HG03135 (cell line): Measurements from ENCODE around the gene ZFX.
"Not testable (repeated sequence)": the region's sequence is repeated elsewhere in the genome, so short reads cannot be mapped to it uniquely, and the experiment has no call there.

Source experiments
- ATAC-seq: cut with Tn5 transposase; IDR thresholded peaks from one replicate; pipeline ENCODE4 v1.9.1; 2021; ENCODE audit warnings: mild to moderate bottlenecking, moderate library complexity; ENCODE audit not compliant: unreplicated experiment

ZFX gene

DNA sequence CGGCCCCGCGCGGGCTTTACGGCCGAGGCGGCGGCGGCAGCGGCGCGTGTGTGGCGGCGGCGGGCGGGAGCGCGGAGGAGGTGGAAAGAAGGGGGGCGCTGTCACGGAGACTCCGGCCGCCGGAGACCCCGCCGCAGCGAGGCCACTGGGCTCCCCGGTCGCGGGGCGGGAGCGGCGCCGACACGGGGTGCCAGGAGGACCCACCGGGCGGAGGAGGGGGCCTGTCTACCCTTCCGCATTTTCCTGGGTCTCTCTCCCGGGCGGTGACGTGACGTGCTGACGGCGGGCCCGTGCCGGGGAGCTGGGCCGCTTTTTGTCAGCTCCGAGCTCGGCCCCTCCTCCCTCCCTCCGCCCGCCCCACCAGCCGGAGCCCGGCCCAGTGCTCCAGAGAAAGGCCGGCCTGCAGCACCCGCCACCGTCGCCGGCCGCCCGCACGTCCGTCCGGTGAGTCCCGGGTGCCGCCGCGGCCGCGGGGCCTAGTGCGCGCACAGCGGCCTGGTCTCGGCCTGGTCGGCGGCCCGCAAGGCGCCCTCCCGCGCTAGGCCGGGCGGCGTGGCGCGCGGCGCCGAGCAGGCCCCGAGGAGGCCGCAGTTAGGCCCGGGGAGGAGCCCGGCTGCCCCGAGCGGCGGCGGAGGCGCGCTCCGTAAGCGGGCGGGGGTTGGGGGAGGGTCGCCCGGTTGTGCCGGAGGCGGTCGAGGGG is at the start of gene ZFX:
TSS of gene ZFX (plus strand) at position 379 of the 700 bp plus-strand sequence. CDS start 23,014 bp downstream, outside the sequence.
- ATAC-seq = peak; percentile 44

DNA sequence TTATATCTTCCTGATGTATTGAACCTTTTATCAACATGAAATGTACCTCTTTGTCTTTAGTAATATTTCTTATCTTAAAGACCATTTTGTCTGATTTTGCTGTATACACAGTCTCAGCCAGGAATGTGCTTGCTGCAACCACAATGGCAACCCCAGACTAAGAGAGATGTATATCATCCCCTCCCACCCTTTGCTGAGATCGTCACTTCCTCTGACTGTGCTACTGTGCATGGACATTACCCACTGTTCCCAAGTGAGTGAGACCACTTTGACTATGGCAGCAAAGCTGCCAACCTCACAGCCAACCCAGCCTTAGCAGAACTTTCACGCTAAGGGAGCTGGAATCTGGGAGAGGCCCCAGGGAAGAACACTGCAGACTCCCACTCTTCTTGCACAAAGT is 48.8 kb upstream of the ZFX start:
- no peak for ATAC-seq

GRCh38 chrX:24110069-24110468 is 39.5 kb upstream of the ZFX start:
- no peak for ATAC-seq

DNA sequence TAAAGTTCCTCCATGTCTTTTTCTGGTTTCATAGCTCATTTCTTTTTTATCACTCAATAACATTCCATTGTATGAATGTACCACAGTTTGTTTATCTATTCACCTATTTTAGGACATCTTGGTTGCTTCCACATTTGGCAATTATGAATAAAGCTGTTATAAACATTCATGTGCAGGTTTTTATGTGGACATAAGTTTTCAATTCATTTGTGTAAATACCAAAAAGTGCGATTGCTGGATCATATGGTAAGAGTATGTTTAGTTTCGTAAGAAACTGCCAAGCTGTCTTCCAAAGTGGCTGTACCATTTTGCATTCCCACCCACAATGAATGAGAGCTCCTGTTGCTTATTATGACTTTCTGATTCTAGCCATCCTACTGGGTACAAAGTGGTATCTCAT is 36.3 kb upstream of the ZFX start:
- ATAC-seq = no peak

- ATAC-seq = no peak
These were observed 32.3 kb upstream of the ZFX start for GRCh38 chrX:24117258-24117657.

- ATAC-seq = no peak
These were observed 25.2 kb upstream of the ZFX start for GRCh38 chrX:24124244-24124799.

DNA sequence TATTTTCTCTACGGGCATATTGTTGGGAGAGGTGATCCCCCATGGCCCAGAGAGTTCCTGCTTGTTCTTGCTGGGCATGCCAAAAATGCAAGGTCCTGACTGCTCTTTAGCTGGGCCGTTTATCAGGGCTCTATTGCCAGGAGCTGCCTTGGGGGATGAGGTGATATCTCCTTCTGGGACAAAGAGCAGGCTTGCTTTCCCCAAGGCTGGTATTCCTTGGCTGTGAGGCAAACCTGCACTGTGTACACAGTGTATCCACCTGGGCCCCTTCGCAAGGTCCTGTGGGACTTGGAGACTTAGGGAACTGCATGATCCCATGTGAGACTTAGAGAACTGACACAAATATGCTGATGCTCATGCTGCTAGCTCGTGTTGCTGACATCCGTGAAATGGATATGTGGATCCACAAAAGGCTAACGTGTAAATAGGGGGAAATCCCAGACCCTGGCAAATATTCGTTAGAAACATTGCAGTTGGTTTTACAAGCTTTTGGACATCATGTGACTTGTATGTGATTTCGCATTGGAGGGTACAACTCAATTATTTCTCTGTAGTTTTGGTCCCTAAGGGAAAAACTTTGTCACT is 24.4 kb upstream of the ZFX start:
- ATAC-seq = no peak

- ATAC-seq = no peak
These were observed 18.1 kb upstream of the ZFX start for GRCh38 chrX:24131476-24131875.

DNA sequence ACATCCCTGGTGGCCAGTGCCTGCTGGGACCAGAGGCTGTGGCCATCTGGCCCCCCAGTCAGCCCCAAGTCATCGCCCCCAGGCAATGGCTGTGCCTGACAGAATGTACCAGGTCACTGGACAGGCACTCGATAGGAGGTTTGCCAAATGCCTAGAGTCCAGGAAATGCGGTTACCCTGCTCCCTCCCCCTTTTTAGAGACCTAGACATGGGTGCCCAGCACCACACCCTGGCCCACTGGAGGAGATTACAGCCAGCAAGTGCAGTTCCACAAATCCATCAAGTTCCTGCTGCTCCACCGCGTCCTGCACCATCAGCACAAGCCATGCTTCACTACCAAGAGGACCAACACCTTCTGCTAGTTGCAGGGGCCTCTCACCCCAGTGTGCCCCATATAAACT is 16.2 kb upstream of the ZFX start:
- no peak for ATAC-seq

DNA sequence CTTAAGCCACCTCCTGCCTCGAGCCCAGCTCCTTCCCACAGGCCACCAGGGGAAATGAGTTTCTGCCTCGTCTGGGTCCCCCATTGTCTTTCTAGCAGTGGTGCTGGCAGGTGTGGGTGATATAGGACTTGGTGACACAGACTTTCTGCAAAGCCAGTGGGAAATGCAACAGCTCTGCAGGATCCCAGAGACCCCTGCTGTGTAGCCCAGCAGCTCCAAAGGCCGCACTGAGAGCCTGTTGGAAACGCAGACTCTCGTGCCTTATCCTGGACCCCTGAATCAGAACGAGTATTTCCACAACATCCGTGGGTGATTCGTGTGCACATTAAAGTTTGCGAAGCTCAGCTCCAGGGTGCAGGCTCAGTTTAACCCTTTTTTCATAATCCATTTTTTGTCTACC is 13.8 kb upstream of the ZFX start:
- not testable (repeated sequence) for ATAC-seq

- ATAC-seq = no peak
These were observed 12.3 kb upstream of the ZFX start for GRCh38 chrX:24137192-24137591.

GRCh38 chrX:24143982-24144381 is 5.5 kb upstream of the ZFX start:
- not testable (repeated sequence) for ATAC-seq

DNA sequence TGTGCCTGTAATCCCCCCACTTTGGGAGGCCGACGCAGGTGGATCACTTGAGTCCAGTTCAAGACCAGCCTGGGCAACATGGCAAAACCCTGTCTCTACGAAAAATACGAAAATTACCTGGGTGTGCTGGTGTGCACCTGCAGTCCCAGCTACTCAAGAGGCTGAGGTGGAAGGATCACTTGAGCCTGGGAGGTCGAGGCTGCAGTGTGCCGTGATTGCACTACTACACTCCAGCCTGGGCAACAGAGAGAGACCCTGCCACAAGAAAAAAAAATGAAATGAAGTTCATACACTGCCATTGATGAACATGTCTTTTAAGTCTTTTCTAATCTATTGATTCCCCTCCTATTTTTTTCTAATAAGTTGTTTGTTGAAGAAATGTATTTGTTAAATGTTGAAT is 5.0 kb upstream of the ZFX start:
- ATAC-seq = no peak

DNA sequence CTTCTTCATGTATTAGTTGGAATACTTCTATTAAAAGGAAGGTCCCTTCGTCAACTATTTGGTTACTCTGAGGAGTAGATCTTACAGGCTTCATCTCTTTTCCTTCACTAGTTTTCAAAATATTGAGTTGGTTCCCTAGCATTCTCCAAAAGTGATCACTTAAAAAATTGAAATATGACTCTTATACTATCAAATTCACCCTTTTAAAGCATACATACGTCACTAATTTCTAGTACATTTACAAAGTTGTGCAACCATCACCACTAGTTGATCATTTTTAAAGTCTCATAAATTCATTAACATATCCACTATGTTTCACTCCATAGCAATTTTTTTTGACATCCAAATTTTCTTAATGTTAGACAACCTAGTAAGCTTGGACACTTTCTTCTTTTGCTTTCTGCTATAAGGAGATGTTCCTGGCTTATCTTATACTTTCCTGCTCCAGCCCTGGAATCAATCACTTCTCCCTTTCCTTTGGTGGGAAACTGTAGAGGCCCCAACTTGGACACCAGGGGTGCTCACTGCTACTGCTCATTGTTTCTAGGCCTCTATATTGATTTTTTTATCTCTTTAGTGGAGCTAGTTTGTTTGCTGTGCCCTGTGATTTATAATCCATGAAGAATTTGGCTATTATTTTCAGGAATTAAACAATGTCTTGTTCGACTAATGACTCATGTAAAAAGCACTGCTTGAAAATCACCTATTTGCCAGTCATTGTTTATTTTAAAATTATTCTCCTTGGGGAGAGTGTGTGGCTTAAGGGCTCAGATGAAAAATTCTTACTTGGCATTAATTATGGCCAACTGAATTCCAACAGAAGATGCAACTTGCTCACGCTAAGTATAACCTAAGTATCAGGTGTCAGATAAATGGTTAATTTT is 4.0 kb upstream of the ZFX start:
- ATAC-seq = no peak

DNA sequence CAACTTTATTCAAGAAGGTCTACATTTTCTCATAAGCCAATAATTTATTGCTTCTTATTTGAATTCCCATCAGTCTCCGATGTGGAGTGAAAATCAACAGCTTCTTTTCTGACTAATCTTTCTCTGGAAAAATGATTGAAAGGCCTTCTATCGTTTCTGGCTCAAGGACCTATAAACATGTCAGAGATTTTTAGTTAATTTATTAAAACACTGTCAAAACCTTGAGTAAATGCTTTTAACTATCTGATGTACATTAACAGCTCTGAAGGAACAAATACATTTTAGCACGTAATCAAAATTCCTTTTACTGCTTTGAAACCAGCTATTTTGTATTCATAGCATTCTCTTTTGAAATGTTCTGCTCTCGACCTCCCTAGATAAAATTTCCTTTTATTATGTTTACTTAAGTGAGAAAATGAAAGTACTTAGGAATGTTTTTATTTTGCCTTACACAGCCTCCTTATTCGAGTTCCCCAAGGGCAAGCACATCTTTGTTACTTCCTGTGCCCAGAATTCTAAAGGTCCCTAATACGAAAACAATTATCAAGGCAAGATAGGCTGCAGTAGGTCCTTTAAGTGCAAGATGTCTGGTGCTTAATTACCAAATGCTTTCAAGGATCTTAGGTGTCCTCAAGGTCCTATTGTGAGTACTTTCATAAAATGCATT is 3.1 kb upstream of the ZFX start:
- no peak for ATAC-seq

DNA sequence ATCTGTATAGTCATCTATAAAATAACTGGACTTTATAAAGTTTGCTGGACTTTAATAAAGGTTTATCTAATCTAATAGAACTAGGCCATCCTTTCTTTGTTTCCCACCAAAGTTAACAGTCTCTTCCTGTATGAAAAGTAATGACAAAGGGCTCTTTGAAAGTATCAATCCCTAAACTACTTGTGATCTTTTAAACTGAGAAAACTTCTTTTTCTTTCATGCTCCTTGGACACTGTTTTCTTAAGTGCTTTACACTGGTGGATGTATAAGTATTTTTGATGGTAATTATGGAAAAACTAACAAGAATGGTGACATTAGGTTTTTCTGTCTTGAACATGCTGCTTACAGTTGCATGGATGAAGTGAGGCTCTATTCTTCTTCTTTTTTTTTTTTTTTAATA is 2.4 kb upstream of the ZFX start:
- ATAC-seq = no peak

DNA sequence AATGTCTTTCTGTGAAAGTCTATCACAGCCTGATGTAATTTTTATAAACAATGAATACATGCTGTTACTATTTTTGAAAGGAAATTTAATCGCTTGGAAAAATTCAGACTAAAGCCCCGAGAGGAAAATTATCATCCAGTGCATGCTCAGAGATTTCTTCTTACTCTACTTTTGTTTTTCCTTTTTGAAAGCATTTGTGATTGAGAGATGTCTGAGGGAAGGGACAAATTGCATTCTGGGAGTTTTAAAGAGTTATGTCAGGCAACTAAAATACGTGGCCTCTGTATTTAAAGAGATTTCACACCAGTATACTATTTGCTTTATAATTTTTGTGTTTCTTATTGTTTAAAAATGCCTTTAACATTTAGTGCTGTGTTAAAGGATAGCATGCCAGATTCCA is 1.4 kb upstream of the ZFX start:
- no peak for ATAC-seq

- ATAC-seq = peak; percentile 7
These were observed 786 bp upstream of the ZFX start for GRCh38 chrX:24148535-24149350.

GRCh38 chrX:24150051-24150790 is 692 bp downstream of the ZFX start:
- ATAC-seq = peak; percentile 70
